Measurements from ENCODE around the gene KRT14.
"Not testable (repeated sequence)": the region's sequence is repeated elsewhere in the genome, so short reads cannot be mapped to it uniquely, and the experiment has no call there.

The KRT14 gene

DNA sequence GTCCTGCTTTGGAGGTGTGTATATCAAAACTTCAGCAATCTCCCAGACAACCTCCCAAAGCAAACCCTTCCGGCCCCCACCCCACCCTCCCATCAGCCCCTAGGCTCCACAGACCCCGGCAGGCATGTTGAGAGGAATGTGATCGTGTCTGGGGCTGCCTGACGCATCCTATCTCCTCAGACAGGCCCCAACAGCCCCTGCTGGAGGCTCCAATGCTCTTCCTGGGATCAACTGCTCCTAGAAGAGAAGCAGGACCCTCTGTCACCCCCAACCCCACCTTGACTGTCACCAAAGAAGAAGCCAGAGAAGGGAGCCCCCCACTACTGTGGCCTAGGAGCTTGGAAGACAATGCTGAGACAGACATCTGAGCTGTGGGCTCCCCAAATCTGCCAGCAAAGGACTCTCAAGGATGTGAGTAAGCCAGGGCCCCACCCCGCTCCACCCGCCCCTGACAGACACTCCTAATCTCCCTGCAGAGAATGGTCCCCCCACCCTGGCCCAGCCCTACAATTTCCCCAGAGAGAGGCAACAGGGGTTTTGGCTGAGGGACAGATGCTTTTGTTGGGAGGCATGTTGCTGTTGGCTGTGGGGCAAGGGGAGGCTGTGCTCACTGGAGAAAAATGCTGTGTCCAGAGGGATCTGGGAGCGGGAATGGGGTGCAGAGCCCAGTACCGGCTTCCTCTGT lies 1.6 kb upstream of the KRT14 start:
- TF ChIP-seq CTCF (conservative IDR thresholded peaks at IDR 0.05; ENCODE audit: low read depth, low read length): no peak
- DNase-seq (ENCODE audit: low read depth): no peak
- H3K4me3 ChIP-seq (ENCODE audit: low read depth, low read length): no peak overlapping the region

DNA sequence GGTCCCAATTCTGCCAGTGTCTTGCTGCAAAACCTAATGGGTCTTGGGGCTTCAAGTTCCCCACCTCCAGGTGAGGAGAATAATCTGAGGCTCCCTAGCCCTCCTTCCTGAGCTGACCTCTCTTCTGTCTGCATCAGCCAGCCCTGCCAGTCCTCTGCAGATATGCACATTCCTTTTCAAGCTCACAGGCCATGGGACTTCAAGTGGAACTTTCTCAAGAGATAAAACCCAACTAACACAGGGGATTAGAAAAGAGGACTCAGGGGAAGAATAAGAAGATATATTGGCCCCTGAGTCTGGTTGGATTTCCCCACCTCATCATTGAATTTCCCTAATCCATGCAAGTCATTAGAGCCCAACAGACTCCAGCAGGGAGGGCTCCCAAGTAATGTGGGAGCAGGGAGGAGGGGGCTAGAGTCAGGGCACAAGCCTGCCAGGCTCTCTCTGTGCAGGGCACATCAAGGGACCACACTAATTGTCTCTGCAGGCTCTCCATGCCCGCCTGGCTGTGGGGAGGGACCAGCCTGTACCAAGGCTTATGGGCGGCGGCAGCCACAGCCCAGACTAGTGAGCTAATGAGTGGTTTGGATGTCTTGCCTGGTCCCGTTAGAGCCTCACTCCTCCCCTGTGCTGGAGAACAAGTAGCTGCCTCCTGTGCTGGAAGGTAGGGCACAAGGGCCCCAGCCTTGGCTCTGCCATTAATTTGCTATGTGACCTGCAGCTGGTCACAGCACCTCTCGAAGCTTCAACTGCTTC lies 1.2 kb downstream of the KRT14 start:
- H3K4me3 ChIP-seq (ENCODE audit: low read depth, low read length): no peak overlapping the region
- DNase-seq (ENCODE audit: low read depth): no peak
- no peak for TF ChIP-seq CTCF (conservative IDR thresholded peaks at IDR 0.05; ENCODE audit: low read depth, low read length)

GRCh38 chr17:41584331-41584927 lies 2.3 kb downstream of the KRT14 start:
- not testable (repeated sequence) for H3K4me3 ChIP-seq (ENCODE audit: low read depth, low read length); DNase-seq (ENCODE audit: low read depth)

DNA sequence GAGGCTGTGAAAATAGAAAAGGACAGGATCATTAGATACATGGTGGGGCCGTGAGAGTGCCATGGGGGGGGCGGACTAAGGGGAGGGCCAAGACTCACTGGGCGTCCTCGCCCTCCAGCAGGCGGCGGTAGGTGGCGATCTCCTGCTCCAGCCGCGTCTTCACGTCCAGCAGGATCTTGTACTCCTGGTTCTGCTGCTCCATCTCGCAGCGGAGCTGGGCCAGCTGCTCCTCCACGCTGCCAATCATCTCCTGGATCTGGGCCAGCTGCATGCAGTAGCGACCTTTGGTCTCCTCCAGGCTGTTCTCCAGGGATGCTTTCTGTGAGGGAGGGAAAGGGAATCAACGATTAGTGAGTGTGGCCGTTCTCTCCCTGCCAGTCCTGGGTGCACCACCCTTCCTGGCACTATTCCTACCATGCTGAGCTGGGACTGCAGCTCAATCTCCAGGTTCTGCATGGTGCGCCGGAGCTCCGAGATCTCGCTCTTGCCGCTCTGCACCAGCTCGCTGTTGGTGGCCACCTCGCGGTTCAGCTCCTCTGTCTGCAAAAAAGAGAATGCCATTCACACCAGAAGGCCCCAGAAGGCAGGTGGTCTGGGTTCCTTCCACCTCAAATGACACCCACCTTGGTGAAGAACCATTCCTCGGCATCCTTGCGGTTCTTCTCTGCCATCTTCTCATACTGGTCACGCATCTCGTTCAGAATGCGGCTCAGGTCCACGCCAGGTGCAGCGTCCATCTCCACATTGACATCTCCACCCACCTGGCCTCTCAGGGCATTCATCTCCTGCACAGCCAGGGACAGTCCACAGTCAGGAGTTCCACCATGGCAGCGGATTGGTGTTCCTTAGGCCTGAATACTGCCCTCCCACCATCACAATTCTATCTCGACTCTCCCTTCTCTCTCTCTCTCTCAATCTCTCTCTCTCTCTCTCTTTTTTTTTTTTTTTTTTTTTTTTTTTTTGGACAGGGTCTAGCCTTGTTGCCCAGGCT lies 3.3 kb downstream of the KRT14 start:
- no peak overlapping the region for H3K4me3 ChIP-seq (ENCODE audit: low read depth, low read length)
- TF ChIP-seq CTCF (conservative IDR thresholded peaks at IDR 0.05; ENCODE audit: low read depth, low read length): no peak
- no peak for DNase-seq (ENCODE audit: low read depth)

GRCh38 chr17:41582061-41582968 lies 4.4 kb downstream of the KRT14 start:
- not testable (repeated sequence) for DNase-seq (ENCODE audit: low read depth); H3K4me3 ChIP-seq (ENCODE audit: low read depth, low read length)

DNA sequence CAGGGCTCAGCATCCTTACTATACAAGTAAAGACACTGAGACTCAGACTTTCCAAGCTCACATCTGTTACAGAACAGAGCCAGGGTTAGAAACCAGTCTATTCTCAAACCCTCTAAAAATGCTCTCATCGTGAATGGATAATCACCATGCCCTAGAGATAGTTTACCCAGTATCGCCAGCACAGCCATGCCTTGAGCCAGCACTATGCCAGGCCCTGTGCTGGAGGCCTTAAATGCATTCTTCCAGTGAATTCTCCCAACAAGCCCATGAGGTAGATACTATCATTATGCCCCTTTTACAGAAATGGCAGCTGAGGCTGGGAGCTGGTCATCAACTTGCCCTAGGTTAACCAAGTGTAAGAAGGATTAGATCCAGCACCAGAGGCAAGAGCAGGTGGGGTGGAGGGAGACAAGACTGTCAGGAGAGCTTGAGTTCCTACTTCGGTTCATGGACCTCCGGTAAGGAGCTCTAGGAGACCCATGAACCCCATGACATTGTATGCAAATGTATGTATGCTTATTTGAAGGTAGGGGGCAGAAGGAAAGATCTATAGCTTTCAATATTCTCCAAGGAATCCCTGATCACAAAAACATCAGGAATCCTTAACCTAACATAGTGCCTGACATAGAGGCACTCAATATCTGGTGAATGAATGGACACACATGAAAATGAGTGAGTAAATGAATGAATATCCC lies 5.2 kb downstream of the KRT14 start:
- no peak for TF ChIP-seq CTCF (conservative IDR thresholded peaks at IDR 0.05; ENCODE audit: low read depth, low read length)
- DNase-seq (ENCODE audit: low read depth): no peak
- no peak overlapping the region for H3K4me3 ChIP-seq (ENCODE audit: low read depth, low read length)

All from choroid plexus epithelial cell (primary cell).